ENCODE results near the gene HRG.
"Not testable (repeated sequence)": the region's sequence is repeated elsewhere in the genome, so short reads cannot be mapped to it uniquely, and the experiment has no call there.

The HRG gene

DNA sequence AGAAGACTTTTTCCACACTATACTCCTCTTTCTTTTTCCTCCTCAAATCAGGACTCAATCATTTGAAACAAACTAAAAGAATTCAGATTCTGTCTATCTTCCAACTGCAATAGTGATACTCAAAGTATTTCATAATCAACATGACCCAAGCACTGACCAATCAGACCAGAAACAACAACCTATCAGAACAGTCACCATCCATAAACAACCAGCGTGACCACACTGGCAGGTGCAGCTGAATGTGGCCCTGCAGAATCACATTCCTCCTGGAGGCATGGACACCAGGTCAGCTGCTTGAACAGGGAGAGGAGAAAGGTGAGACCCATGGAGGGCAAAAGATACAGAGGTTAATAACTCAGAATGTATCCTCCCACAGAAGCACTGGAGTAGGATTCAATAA, 13.3 kb downstream of the HRG start:
- Histone ChIP-seq H3K4me3 (ENCODE audit: low read length) (no peak overlapping the region), H3K27me3 (ENCODE audit: control insufficient read depth, insufficient read depth, low read length) (no peaks in the 10 kb centered on the region), H3K27ac (ENCODE audit: low read length) (no peak overlapping the region), H3K36me3 (ENCODE audit: control insufficient read depth, insufficient read depth, low read length) (no peaks in the 10 kb centered on the region), H3K9me3 (ENCODE audit: control insufficient read depth, insufficient read depth, low read length) (no peaks in the 10 kb centered on the region), H3K4me1 (ENCODE audit: control insufficient read depth, insufficient read depth, low read length) (no peaks in the 10 kb centered on the region)
- no CpG with 5 or more reads among the region's 1 CpG for WGBS (ENCODE audit: insufficient coverage, insufficient read length)
- no peak for DNase-seq (ENCODE audit: low read depth, low spot score)

- Histone ChIP-seq H3K27ac (ENCODE audit: low read length) (no peak overlapping the region), H3K4me3 (ENCODE audit: low read length) (no peak overlapping the region), H3K4me1 (ENCODE audit: control insufficient read depth, insufficient read depth, low read length) (no peaks in the 10 kb centered on the region), H3K9me3 (ENCODE audit: control insufficient read depth, insufficient read depth, low read length) (no peaks in the 10 kb centered on the region), H3K36me3 (ENCODE audit: control insufficient read depth, insufficient read depth, low read length) (no peaks in the 10 kb centered on the region), H3K27me3 (ENCODE audit: control insufficient read depth, insufficient read depth, low read length) (no peaks in the 10 kb centered on the region)
- no peak for DNase-seq (ENCODE audit: low read depth, low spot score)
- WGBS (ENCODE audit: insufficient coverage, insufficient read length) = no CpG with 5 or more reads among the region's 1 CpG
Measured at GRCh38 chr3:186680869-186681268, 15.1 kb downstream of the HRG start.

- H3K27me3 ChIP-seq (ENCODE audit: control insufficient read depth, insufficient read depth, low read length) = no peaks in the 10 kb centered on the region
- WGBS (ENCODE audit: insufficient coverage, insufficient read length) = no CpG with 5 or more reads among the region's 3 CpGs
- H3K27ac ChIP-seq (ENCODE audit: low read length) = no peak overlapping the region
- no peak for DNase-seq (ENCODE audit: low read depth, low spot score)
- no peak overlapping the region for H3K4me3 ChIP-seq (ENCODE audit: low read length)
- H3K4me1 ChIP-seq (ENCODE audit: control insufficient read depth, insufficient read depth, low read length) = no peaks in the 10 kb centered on the region
- H3K36me3 ChIP-seq (ENCODE audit: control insufficient read depth, insufficient read depth, low read length) = no peaks in the 10 kb centered on the region
- no peaks in the 10 kb centered on the region for H3K9me3 ChIP-seq (ENCODE audit: control insufficient read depth, insufficient read depth, low read length)
Measured at GRCh38 chr3:186682812-186683211, 17.0 kb downstream of the HRG start.

GRCh38 chr3:186683979-186684378, 18.2 kb downstream of the HRG start:
- Histone ChIP-seq H3K27me3 (ENCODE audit: control insufficient read depth, insufficient read depth, low read length) (no peaks in the 10 kb centered on the region), H3K4me3 (ENCODE audit: low read length) (no peak overlapping the region), H3K36me3 (ENCODE audit: control insufficient read depth, insufficient read depth, low read length) (no peaks in the 10 kb centered on the region), H3K4me1 (ENCODE audit: control insufficient read depth, insufficient read depth, low read length) (no peaks in the 10 kb centered on the region), H3K9me3 (ENCODE audit: control insufficient read depth, insufficient read depth, low read length) (no peaks in the 10 kb centered on the region), H3K27ac (ENCODE audit: low read length) (no peak overlapping the region)
- no peak for DNase-seq (ENCODE audit: low read depth, low spot score)
- WGBS (ENCODE audit: insufficient coverage, insufficient read length) = no CpG with 5 or more reads among the region's 3 CpGs

GRCh38 chr3:186686475-186686874, 20.7 kb downstream of the HRG start:
- not testable (repeated sequence) for H3K27ac ChIP-seq (ENCODE audit: low read length); H3K27me3 ChIP-seq (ENCODE audit: control insufficient read depth, insufficient read depth, low read length); H3K36me3 ChIP-seq (ENCODE audit: control insufficient read depth, insufficient read depth, low read length); DNase-seq (ENCODE audit: low read depth, low spot score); H3K9me3 ChIP-seq (ENCODE audit: control insufficient read depth, insufficient read depth, low read length); H3K4me3 ChIP-seq (ENCODE audit: low read length); H3K4me1 ChIP-seq (ENCODE audit: control insufficient read depth, insufficient read depth, low read length)
- no CpG with 5 or more reads among the region's 2 CpGs for WGBS (ENCODE audit: insufficient coverage, insufficient read length)

- no peak overlapping the region for H3K27ac ChIP-seq (ENCODE audit: low read length)
- no CpG with 5 or more reads among the region's 12 CpGs for WGBS (ENCODE audit: insufficient coverage, insufficient read length)
- no peak overlapping the region for H3K4me3 ChIP-seq (ENCODE audit: low read length)
- H3K4me1 ChIP-seq (ENCODE audit: control insufficient read depth, insufficient read depth, low read length) = no peaks in the 10 kb centered on the region
- H3K27me3 ChIP-seq (ENCODE audit: control insufficient read depth, insufficient read depth, low read length) = no peaks in the 10 kb centered on the region
- H3K9me3 ChIP-seq (ENCODE audit: control insufficient read depth, insufficient read depth, low read length) = no peaks in the 10 kb centered on the region
- H3K36me3 ChIP-seq (ENCODE audit: control insufficient read depth, insufficient read depth, low read length) = no peaks in the 10 kb centered on the region
- no peak for DNase-seq (ENCODE audit: low read depth, low spot score)
Measured at GRCh38 chr3:186687120-186687651, 21.4 kb downstream of the HRG start.

- H3K4me3 ChIP-seq (ENCODE audit: low read length); H3K27ac ChIP-seq (ENCODE audit: low read length); H3K27me3 ChIP-seq (ENCODE audit: control insufficient read depth, insufficient read depth, low read length); H3K4me1 ChIP-seq (ENCODE audit: control insufficient read depth, insufficient read depth, low read length); H3K9me3 ChIP-seq (ENCODE audit: control insufficient read depth, insufficient read depth, low read length); H3K36me3 ChIP-seq (ENCODE audit: control insufficient read depth, insufficient read depth, low read length); DNase-seq (ENCODE audit: low read depth, low spot score): not testable (repeated sequence)
- WGBS (ENCODE audit: insufficient coverage, insufficient read length) = no CpG with 5 or more reads among the region's 1 CpG
Measured at GRCh38 chr3:186690304-186690703, 24.5 kb downstream of the HRG start.

- Histone ChIP-seq H3K9me3 (ENCODE audit: control insufficient read depth, insufficient read depth, low read length) (no peaks in the 10 kb centered on the region), H3K36me3 (ENCODE audit: control insufficient read depth, insufficient read depth, low read length) (no peaks in the 10 kb centered on the region), H3K4me1 (ENCODE audit: control insufficient read depth, insufficient read depth, low read length) (no peaks in the 10 kb centered on the region), H3K4me3 (ENCODE audit: low read length) (no peak overlapping the region), H3K27me3 (ENCODE audit: control insufficient read depth, insufficient read depth, low read length) (no peaks in the 10 kb centered on the region), H3K27ac (ENCODE audit: low read length) (no peak overlapping the region)
- WGBS (ENCODE audit: insufficient coverage, insufficient read length) = no CpG with 5 or more reads among the region's 7 CpGs
- DNase-seq (ENCODE audit: low read depth, low spot score) = no peak
Measured at GRCh38 chr3:186691676-186692075, 25.9 kb downstream of the HRG start.

DNA sequence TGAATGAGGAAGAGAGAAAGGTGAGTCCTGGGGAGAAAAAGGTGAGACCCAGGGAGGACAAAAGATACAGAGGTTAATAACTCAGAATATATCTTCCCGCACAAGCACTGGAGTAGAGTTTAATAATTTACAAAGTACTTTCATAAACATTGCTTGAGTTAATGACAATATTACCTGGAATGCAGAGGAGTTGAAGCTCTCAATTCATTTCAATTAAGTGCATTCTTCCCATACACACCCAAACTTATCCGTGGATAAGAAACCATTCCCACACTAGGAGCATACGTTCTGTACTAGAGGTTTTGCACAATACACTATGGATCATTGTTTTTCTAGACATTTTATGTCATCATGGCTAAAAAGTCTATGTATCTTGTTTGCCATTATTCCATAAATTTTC, 28.0 kb downstream of the HRG start:
- Histone ChIP-seq H3K4me3 (ENCODE audit: low read length) (no peak overlapping the region), H3K27ac (ENCODE audit: low read length) (no peak overlapping the region), H3K27me3 (ENCODE audit: control insufficient read depth, insufficient read depth, low read length) (no peaks in the 10 kb centered on the region), H3K9me3 (ENCODE audit: control insufficient read depth, insufficient read depth, low read length) (no peaks in the 10 kb centered on the region), H3K4me1 (ENCODE audit: control insufficient read depth, insufficient read depth, low read length) (no peaks in the 10 kb centered on the region), H3K36me3 (ENCODE audit: control insufficient read depth, insufficient read depth, low read length) (no peaks in the 10 kb centered on the region)
- WGBS (ENCODE audit: insufficient coverage, insufficient read length) = no CpG with 5 or more reads among the region's 3 CpGs
- no peak for DNase-seq (ENCODE audit: low read depth, low spot score)

GRCh38 chr3:186694288-186695032, 28.6 kb downstream of the HRG start:
- no CpG with 5 or more reads among the region's 6 CpGs for WGBS (ENCODE audit: insufficient coverage, insufficient read length)
- H3K27ac ChIP-seq (ENCODE audit: low read length) = no peak overlapping the region
- no peaks in the 10 kb centered on the region for H3K36me3 ChIP-seq (ENCODE audit: control insufficient read depth, insufficient read depth, low read length)
- no peaks in the 10 kb centered on the region for H3K4me1 ChIP-seq (ENCODE audit: control insufficient read depth, insufficient read depth, low read length)
- DNase-seq (ENCODE audit: low read depth, low spot score) = no peak
- H3K27me3 ChIP-seq (ENCODE audit: control insufficient read depth, insufficient read depth, low read length) = no peaks in the 10 kb centered on the region
- H3K4me3 ChIP-seq (ENCODE audit: low read length) = no peak overlapping the region
- H3K9me3 ChIP-seq (ENCODE audit: control insufficient read depth, insufficient read depth, low read length) = no peaks in the 10 kb centered on the region

DNA sequence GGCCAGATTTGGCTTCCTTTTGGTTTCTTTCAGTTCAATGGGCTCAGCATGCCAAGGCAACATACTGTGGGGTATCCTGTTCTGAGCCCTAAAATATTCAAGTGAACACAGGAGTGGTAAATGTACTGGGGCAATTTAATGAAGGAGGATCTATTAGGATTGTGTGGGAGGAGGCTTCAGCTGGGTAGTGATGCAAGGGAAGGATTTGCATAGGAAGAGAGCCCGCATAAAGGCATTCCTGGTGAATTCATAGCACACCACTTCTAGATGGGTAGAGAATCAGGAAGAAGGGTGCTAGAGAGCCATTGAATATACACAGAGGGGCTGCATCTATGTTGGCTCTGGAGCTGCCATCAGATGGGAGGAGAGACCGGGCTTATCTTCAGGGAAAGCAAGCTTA, 30.7 kb downstream of the HRG start:
- no peaks in the 10 kb centered on the region for H3K27me3 ChIP-seq (ENCODE audit: control insufficient read depth, insufficient read depth, low read length)
- no peaks in the 10 kb centered on the region for H3K36me3 ChIP-seq (ENCODE audit: control insufficient read depth, insufficient read depth, low read length)
- no peak overlapping the region for H3K27ac ChIP-seq (ENCODE audit: low read length)
- no peak overlapping the region for H3K4me3 ChIP-seq (ENCODE audit: low read length)
- no peaks in the 10 kb centered on the region for H3K4me1 ChIP-seq (ENCODE audit: control insufficient read depth, insufficient read depth, low read length)
- no peaks in the 10 kb centered on the region for H3K9me3 ChIP-seq (ENCODE audit: control insufficient read depth, insufficient read depth, low read length)
- whole genome bisulfite sequencing (ENCODE audit: insufficient coverage, insufficient read length) = no CpG with 5 or more reads among the region's 2 CpGs
- no peak for DNase-seq (ENCODE audit: low read depth, low spot score)
